HG02973 (cell line): ENCODE results near the gene PPP1R15B.
"Not testable (repeated sequence)": the region's sequence is repeated elsewhere in the genome, so short reads cannot be mapped to it uniquely, and the experiment has no call there.

ENCODE experiments used
- ATAC-seq: cut with Tn5 transposase; IDR thresholded peaks from one replicate; pipeline ENCODE4 v1.9.1; 2021; ENCODE audit warnings: moderate library complexity; ENCODE audit not compliant: unreplicated experiment

Gene PPP1R15B

GRCh38 chr1:204443871-204444581, 32.4 kb upstream of the PPP1R15B start:
- no peak for ATAC-seq

GRCh38 chr1:204443260-204443619, 31.6 kb upstream of the PPP1R15B start:
- ATAC-seq, result no peak

GRCh38 chr1:204442376-204443259, 31.0 kb upstream of the PPP1R15B start:
- ATAC-seq, result no peak

DNA sequence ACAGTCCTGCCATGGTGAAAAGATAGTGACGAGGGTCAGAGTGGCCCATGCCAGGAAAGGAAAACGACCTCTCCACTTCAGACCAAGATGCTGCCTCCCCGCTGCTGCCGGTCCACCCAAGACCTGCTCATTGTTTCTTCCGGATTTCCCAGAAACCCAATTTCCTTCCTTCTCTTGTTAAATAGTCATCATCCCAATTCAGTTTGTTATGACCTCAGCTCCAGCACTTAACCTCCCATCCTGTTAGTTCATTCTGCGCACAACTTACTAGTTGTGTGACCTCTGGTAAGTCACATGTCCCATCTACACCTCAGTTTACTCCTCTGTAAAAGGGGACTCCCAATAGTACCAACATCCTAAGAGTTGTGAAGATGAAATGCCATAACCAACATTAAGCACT, 29.9 kb upstream of the PPP1R15B start:
- no peak for ATAC-seq

DNA sequence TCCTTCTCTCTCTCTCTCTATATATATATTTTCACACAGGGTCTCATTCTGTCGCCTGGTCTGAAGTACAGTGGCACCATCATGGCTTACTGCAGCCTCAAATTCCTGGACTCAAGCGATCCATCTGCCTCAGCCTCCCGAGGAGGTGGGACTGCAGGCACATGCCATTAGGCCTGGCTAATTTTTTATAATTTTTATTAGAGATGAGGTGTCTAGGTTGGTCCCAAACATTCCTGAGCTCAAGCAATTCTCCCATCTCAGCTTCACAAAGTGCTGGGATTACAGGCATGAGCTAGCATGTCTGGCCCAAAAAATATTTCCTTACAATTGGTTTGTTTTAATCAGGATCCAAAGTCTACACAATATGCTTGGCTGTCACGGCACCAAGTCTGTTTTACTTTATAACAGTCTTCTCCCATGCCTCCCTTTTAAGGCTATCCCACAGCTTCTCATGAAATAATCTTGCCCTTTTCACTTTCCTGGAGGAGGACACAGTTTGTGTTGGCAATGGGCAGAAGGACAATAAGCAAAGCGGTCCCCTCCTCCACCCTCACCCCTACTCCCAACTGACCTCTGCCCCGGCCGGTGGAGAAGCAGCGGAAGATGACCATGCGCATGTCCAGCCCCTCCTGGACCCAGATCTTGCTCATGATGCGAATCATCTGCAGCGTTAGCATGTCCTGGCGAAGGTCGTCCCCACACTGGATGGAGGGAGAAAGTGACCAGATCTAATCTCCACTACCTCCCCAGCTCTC, 28.2 kb upstream of the PPP1R15B start:
- no peak for ATAC-seq

- ATAC-seq, result no peak
These were observed 27.0 kb upstream of the PPP1R15B start for GRCh38 chr1:204438628-204439027.

DNA sequence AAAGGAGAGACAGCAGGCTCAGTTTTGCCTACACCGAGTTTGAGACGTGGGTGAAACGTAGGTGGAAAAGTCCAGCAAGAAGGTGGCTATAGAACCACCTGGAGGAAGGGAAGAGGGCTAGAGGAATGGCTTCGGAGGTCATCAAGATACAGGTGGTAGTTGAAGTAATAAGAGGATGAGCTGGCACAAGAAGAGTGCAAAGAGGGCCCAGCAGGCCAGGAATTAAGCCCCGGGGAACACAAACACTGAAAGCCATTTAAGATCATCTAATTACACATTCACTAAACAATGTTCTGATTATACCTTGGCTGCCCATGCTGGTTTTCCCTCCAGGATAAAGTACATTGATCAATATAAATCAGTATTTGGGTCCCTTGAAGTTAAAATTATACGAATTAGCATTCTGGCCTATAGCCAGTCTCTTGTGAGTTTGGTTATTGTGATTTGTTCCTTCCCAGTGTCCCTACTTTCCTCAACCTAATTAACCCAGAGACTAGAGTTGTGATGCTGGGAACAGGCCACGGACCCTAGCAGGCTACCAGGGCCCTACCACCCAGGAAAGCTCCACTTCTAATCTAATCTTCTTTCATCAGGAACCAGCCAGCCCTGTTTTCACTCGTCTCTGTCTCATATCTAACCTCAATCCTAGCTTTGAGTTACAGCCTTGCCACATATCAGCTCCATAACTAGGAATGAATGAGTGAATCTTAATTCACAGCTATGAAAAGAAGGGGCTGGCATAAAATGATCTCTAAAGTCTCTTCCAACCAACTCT, 26.4 kb upstream of the PPP1R15B start:
- ATAC-seq, result no peak

DNA sequence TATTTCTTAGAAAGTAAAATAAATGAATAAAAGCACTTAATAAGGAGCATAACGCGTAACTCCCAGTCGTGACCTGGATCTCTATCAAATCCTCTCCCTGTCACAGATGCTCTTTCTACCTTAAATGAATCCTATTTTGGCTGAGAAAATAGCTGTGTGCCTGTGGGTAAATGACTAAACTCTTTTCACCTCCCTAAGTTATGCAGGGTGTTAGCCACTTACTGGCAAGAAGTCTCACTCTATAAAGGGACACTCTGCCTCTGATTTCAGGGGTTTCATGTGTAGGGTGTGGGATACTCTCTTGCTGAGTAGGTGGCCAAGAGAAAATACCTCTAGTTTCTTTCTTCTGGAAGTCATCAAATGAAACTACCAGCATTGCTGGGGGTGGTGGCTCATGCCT, 24.3 kb upstream of the PPP1R15B start:
- ATAC-seq, result no peak

DNA sequence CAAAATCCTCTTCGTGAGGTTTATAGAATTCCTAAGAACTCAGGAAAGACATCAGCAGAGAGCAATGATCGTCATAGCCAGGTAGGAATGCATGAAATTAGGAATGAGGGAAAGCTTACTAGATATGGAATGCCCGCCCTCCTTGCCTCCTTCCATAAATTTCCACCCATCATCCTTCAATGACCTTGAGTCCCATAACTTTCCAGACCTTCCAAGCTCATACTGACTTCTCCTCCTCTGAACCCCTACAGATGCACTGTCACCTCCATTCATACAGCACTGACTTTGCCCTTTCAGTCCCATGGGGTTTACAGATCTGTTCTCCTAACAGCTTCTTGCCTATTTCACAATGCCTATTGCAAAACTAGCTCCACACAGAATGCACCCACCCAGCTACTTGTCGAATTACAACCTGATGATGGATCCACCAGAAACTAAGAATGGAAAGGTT, 23.8 kb upstream of the PPP1R15B start:
- no peak for ATAC-seq

DNA sequence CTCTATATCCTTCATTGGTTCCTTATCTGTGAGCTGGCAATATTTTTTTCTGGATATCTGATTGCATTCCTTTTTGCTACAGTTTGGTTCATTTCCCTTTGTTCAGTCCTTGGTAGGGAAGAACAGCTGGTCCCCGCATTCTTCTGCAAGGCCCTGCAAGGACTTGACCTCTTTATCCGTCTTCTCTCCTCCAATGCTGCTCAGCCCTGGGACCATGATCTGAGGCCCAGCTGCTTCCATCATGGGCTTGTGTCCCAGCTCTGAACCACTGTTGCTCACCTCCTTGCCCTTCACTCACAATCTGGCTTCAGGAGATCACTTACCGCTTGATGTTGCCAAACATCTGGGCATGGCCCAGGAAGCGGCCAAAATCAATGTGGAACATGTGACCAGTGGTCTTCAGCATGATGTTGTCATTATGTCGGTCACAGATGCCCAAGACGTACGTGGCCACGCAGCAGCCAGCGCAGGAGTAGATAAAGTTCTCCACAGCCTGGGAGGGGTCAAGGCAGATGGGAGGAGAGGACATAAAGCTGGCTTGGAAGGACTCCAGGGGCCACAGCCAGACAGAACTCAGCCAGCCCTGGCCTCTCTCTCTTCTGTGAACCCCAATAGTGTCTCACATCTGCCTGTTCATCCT, 22.6 kb upstream of the PPP1R15B start:
- no peak for ATAC-seq

- no peak for ATAC-seq
These were observed 21.1 kb upstream of the PPP1R15B start for GRCh38 chr1:204432708-204433107.

DNA sequence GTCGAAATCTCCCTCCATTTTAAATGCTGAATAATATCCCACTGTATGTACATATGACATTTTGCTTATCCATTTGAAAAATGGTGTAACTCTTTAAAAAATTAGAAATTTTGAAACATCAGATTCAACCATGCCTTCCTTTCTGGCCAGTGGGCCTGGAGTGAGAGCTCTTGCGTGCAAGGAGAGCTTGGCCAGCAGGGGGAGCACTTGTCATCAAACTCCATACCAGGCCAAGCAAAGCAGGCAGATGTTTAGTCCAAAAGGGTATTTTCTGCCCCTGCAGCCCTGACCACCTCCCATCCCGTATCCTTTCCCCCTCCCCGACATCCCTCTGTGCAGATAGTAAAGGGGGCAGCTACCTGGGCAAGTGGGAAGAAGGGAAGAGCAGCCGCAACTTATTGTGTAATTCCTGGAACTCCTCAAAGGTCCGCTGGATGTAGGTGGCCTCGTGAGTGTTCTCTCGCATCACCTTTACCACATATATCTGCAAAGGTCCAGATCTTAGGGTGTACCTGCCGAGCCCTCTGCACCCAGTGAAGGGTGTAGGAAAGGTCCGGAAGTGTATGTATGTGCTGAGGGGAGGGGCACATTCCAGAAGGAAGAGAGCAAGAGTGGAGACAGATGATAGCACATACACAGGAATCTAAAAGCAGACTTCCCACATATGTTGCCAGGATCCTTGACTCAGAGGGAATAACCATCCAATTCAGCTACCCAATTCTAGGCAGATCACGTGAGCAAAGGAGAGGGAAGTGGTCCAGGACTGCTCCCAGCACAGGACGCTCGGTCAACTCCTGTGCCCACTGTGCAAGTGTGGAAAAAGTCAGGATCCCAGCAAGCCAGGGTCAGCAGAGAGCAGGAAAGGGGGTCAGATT, 19.9 kb upstream of the PPP1R15B start:
- ATAC-seq, result no peak

GRCh38 chr1:204429746-204430145, 18.1 kb upstream of the PPP1R15B start:
- no peak for ATAC-seq

DNA sequence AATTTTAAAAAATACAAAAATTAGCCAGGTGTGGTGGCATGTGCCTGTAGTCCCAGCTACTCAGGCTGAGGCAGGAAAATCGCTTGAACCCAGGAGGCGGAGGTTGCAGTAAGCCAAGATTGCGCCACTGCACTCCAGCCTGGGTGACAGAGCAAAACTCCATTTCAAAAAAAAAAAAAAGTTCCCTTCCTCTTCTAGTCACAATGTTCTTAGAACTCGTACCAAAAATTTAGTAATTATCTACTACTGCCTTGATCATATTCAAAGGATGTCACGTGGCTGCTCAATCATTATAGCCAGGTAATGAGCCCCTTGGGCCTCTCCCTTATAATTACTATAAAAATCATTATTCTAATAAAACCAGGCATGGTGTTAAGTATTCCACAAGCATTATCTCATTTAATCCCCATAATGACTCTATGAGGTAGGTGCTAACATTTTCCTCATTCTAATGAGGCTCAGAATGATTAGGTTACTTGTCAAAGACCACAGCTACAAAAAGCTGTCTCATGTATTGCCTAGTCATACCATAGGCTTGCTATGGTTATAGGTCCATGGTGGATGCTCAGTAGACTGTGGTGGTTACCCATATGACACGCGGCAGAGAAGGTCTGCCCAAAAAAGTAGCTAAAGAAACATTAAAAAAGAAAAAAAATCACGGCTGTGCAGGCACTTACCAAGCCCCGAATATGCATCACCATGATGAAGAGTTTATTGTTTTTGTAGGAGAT, 15.5 kb upstream of the PPP1R15B start:
- ATAC-seq, result no peak

- ATAC-seq, result no peak
These were observed 14.9 kb upstream of the PPP1R15B start for GRCh38 chr1:204426474-204426873.

- no peak for ATAC-seq
These were observed 14.4 kb upstream of the PPP1R15B start for GRCh38 chr1:204426035-204426436.

DNA sequence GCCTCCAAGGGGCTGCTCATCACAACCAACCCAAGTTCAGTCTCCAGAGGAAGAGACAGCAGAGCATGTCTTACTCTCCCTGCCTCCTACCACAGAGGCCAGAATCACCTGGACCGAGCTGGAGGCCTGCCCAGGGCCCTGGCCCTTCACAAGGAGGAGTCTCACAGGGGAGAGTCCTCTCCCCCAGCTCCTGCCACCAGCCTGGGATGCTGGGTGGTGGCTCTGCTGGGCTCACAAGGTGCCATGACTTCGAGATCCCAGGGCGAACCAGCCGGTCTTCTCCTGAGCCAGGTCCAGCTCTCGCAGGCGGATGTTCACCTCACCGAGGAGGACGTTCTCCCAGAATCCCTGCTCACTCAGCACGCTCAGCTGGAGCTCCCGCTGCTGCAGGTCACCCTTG, 13.0 kb upstream of the PPP1R15B start:
- ATAC-seq, result no peak

GRCh38 chr1:204422061-204422705, 10.6 kb upstream of the PPP1R15B start:
- not testable (repeated sequence) for ATAC-seq
